ENCODE results near the gene NOXO1. TPM values are rescaled to one million over a fixed set of nuclear protein-coding genes. Genes with fewer than 3 reads are reported as not detected.
A peak's percentile ranks its signal among the peaks of the same experiment; 100 is the strongest.

NOXO1 gene
- total RNA-seq, 1 donor from 2014 or later: not detected

GRCh38 chr16:2008631-2009163, 27.4 kb upstream of the NOXO1 start:
- no peak for TF ChIP-seq CTCF (IDR thresholded peaks at IDR 0.05)
- intact Hi-C loops (cut with DNase I): no loop called here
- peaks cover 23 to 34% of the 10 kb centered on the region in 2 donors for H3K4me1 ChIP-seq

GRCh38 chr16:2008009-2008526, 26.8 kb upstream of the NOXO1 start:
- no peak for DNase-seq (ENCODE audit: low spot score in 2 of 2)
- Histone ChIP-seq H3K27ac (no peak overlapping the region), H3K36me3 (peaks cover 4% of the 10 kb centered on the region in 2 donors), H3K9me3 (no peaks in the 10 kb centered on the region), H3K27me3 (no peaks in the 10 kb centered on the region), H3K4me3 (peak overlapping the region; percentile 75 to 94), H3K4me1 (peaks cover 23 to 34% of the 10 kb centered on the region in 2 donors)
- TF ChIP-seq CTCF (IDR thresholded peaks at IDR 0.05): no peak
- intact Hi-C loops (cut with DNase I): no loop called here

More at GRCh38 chr16:2008631-2009163, 27.4 kb upstream of the NOXO1 start:
- no peaks in the 10 kb centered on the region for H3K9me3 ChIP-seq
- no peak for DNase-seq (ENCODE audit: low spot score in 2 of 2)
- peak overlapping the region; percentile 75 to 94 for H3K4me3 ChIP-seq
- H3K27me3 ChIP-seq: no peaks in the 10 kb centered on the region
- no peaks in the 10 kb centered on the region for H3K36me3 ChIP-seq
- peak overlapping the region; percentile 52 to 75 for H3K27ac ChIP-seq

- intact Hi-C loops (cut with DNase I): no loop called here
- TF ChIP-seq CTCF (IDR thresholded peaks at IDR 0.05): no peak
- peak overlapping the region in 1 of 2 donors; percentile 75 for H3K4me3 ChIP-seq
Observed at GRCh38 chr16:2007081-2007836, 26.0 kb upstream of the NOXO1 start.

GRCh38 chr16:2006317-2006716, 25.0 kb upstream of the NOXO1 start:
- no peak overlapping the region for H3K4me3 ChIP-seq
- TF ChIP-seq CTCF (IDR thresholded peaks at IDR 0.05): no peak
- DNase-seq (ENCODE audit: low spot score in 2 of 2): no peak
- H3K4me1 ChIP-seq: peaks cover 23 to 34% of the 10 kb centered on the region in 2 donors
- H3K27me3 ChIP-seq: no peaks in the 10 kb centered on the region
- H3K36me3 ChIP-seq: peaks cover 21% of the 10 kb centered on the region in 2 donors
- no peak overlapping the region for H3K27ac ChIP-seq
- intact Hi-C loops (cut with DNase I): no loop called here
- no peaks in the 10 kb centered on the region for H3K9me3 ChIP-seq

More at GRCh38 chr16:2007081-2007836, 26.0 kb upstream of the NOXO1 start:
- DNase-seq (ENCODE audit: low spot score in 2 of 2): no peak
- no peaks in the 10 kb centered on the region for H3K27me3 ChIP-seq
- H3K36me3 ChIP-seq: peaks cover 12% of the 10 kb centered on the region in 2 donors
- H3K9me3 ChIP-seq: no peaks in the 10 kb centered on the region
- peaks cover 23 to 34% of the 10 kb centered on the region in 2 donors for H3K4me1 ChIP-seq
- no peak overlapping the region for H3K27ac ChIP-seq

GRCh38 chr16:2005646-2006045, 24.4 kb upstream of the NOXO1 start:
- intact Hi-C loops (cut with DNase I): no loop called here
- no peak for TF ChIP-seq CTCF (IDR thresholded peaks at IDR 0.05)
- DNase-seq (ENCODE audit: low spot score in 2 of 2): no peak

More at GRCh38 chr16:2005646-2006045, 24.4 kb upstream of the NOXO1 start:
- Histone ChIP-seq H3K27me3 (no peaks in the 10 kb centered on the region), H3K4me1 (peaks cover 23 to 34% of the 10 kb centered on the region in 2 donors), H3K36me3 (peaks cover 27 to 28% of the 10 kb centered on the region in 2 donors), H3K9me3 (no peaks in the 10 kb centered on the region), H3K4me3 (no peak overlapping the region), H3K27ac (no peak overlapping the region)

Measured in ascending aorta (tissue), 2 donors.